ENCODE results near the gene CNTNAP5. TPM values are rescaled to one million over a fixed set of nuclear protein-coding genes. Genes with fewer than 3 reads are reported as not detected.

The CNTNAP5 gene
- total and polyA plus RNA-seq, 2 donors (not counting 1 experiment from before 2014, with no cell fraction given): not detected

DNA sequence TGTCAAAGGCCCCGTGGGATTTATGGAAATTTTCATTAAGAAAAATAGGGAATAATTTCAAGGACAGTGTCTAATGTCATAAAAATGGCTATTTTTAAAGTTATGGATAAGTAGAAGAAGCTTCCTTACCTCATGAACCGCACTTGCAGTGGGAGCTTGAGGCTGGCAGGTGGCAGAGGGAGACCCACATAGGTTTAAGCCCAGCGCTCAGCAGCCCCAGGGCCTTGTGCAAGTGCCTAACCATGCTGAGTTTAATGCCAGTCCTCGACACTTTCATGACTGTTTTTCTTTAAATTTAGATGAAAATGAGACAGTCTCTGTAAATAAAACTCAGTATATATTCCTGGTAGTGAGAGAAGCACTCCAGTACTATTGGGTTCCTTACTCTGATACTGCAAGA is 285.6 kb downstream of the CNTNAP5 start:
- no peak for ATAC-seq (ENCODE audit: low read depth)
- no peak overlapping the region for H3K4me2 ChIP-seq (replicated peaks; ENCODE audit: low read depth, low read length, poor library complexity, severe bottlenecking)
- H3K4me3 ChIP-seq (ENCODE audit: control extremely low read depth in 1 of 5, extremely low read depth in 1 of 5, insufficient read depth in 1 of 5, low read depth in 2 of 5, low read length in 4 of 5): no peak overlapping the region
- H3K9ac ChIP-seq (ENCODE audit: low read length): no peak overlapping the region
- H3K27ac ChIP-seq (ENCODE audit: low read length in 2 of 2): no peak overlapping the region
- no peaks in the 10 kb centered on the region for H3K4me1 ChIP-seq (ENCODE audit: control insufficient read depth in 2 of 2, insufficient read depth in 2 of 2, low read length in 2 of 2)
- intact Hi-C loops (cut with micrococcal nuclease): no loop called here
- H4K20me1 ChIP-seq (ENCODE audit: control insufficient read depth, insufficient read depth, low read length, poor library complexity, severe bottlenecking): no peaks in the 10 kb centered on the region
- no peaks in the 10 kb centered on the region for H3K27me3 Mint-ChIP-seq
- WGBS (ENCODE audit: insufficient coverage): 100% methylated on average over 1 of the region's 4 CpGs
- no peaks in the 10 kb centered on the region for H3K79me2 ChIP-seq (ENCODE audit: control insufficient read depth, insufficient read depth, low read length)
- H2AFZ ChIP-seq (ENCODE audit: insufficient read depth, low read depth, low read length, poor library complexity, severe bottlenecking): no peak overlapping the region
- H3K27me3 ChIP-seq (replicated peaks in 1 of 4; ENCODE audit: control extremely low read depth in 1 of 4, control insufficient read depth in 3 of 4, insufficient read depth in 4 of 4, low read length in 3 of 4): no peaks in the 10 kb centered on the region
- DNase-seq: no peak
- H3K4me3 Mint-ChIP-seq: no peak overlapping the region
- H3K36me3 ChIP-seq (replicated peaks in 1 of 2; ENCODE audit: control extremely low read depth in 1 of 2, control insufficient read depth in 1 of 2, extremely low read depth in 1 of 2, insufficient read depth in 2 of 2, low read length in 1 of 2): no peaks in the 10 kb centered on the region
- ChIA-PET CTCF (no interaction called here), POLR2A (no interaction called here)
- H3K9me3 Mint-ChIP-seq (ENCODE audit: insufficient read depth): peaks cover 2% of the 10 kb centered on the region
- H3K4me1 Mint-ChIP-seq: no peaks in the 10 kb centered on the region
- no peaks in the 10 kb centered on the region for H3K9me3 ChIP-seq (ENCODE audit: control extremely low read depth in 1 of 3, control insufficient read depth in 2 of 3, insufficient read depth in 1 of 3, low read length in 2 of 3)
- no peak overlapping the region for H3K27ac Mint-ChIP-seq
- TF ChIP-seq EZH2 (IDR thresholded peaks at IDR 0.05; ENCODE audit: borderline replicate concordance, insufficient read depth, low read depth, low read length, poor library complexity, severe bottlenecking) (no peak), CTCF (IDR thresholded peaks at IDR 0.05) (no peak)

DNA sequence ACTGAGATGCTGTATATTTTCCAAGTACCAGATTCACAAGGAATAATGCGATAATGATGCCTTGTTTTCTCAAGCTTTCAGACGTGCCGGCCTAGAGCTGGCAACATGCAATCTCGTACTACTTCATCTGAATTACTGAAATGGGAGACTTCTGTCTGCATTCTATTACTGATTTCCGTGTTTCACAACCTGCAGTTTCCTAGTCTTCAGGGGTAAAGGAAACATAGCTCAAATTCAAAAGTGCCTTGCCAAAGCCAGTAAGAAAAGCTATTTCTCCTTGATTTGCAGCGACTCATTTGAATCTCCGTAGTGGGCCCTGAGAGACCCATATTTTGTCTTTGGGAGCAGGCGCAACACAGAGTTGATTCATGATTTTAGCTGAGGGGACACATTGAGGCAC is 289.0 kb downstream of the CNTNAP5 start:
- Histone ChIP-seq H3K4me3 (ENCODE audit: control extremely low read depth in 1 of 5, extremely low read depth in 1 of 5, insufficient read depth in 1 of 5, low read depth in 2 of 5, low read length in 4 of 5) (no peak overlapping the region), H3K27me3 (replicated peaks in 1 of 4; ENCODE audit: control extremely low read depth in 1 of 4, control insufficient read depth in 3 of 4, insufficient read depth in 4 of 4, low read length in 3 of 4) (no peaks in the 10 kb centered on the region), H3K4me2 (replicated peaks; ENCODE audit: low read depth, low read length, poor library complexity, severe bottlenecking) (no peak overlapping the region), H3K4me1 (ENCODE audit: control insufficient read depth in 2 of 2, insufficient read depth in 2 of 2, low read length in 2 of 2) (no peaks in the 10 kb centered on the region), H2AFZ (ENCODE audit: insufficient read depth, low read depth, low read length, poor library complexity, severe bottlenecking) (no peak overlapping the region), H3K79me2 (ENCODE audit: control insufficient read depth, insufficient read depth, low read length) (no peaks in the 10 kb centered on the region), H3K9me3 (ENCODE audit: control extremely low read depth in 1 of 3, control insufficient read depth in 2 of 3, insufficient read depth in 1 of 3, low read length in 2 of 3) (peaks cover 0 to 3% (median 0%) of the 10 kb centered on the region in 3 donors), H3K36me3 (replicated peaks in 1 of 2; ENCODE audit: control extremely low read depth in 1 of 2, control insufficient read depth in 1 of 2, extremely low read depth in 1 of 2, insufficient read depth in 2 of 2, low read length in 1 of 2) (no peaks in the 10 kb centered on the region), H3K9ac (ENCODE audit: low read length) (no peak overlapping the region), H3K27ac (ENCODE audit: low read length in 2 of 2) (no peak overlapping the region), H4K20me1 (ENCODE audit: control insufficient read depth, insufficient read depth, low read length, poor library complexity, severe bottlenecking) (no peaks in the 10 kb centered on the region)
- ChIA-PET POLR2A (no interaction called here), CTCF (no interaction called here)
- H3K4me1 Mint-ChIP-seq: no peaks in the 10 kb centered on the region
- 97% methylated on average over 6 of the region's 8 CpGs for WGBS (ENCODE audit: insufficient coverage)
- ATAC-seq (ENCODE audit: low read depth) (no peak), DNase-seq (no peak)
- no peak overlapping the region for H3K27ac Mint-ChIP-seq
- no peak overlapping the region for H3K4me3 Mint-ChIP-seq
- peaks cover 3% of the 10 kb centered on the region for H3K9me3 Mint-ChIP-seq (ENCODE audit: insufficient read depth)
- TF ChIP-seq CTCF (IDR thresholded peaks at IDR 0.05) (no peak), EZH2 (IDR thresholded peaks at IDR 0.05; ENCODE audit: borderline replicate concordance, insufficient read depth, low read depth, low read length, poor library complexity, severe bottlenecking) (no peak)
- no peaks in the 10 kb centered on the region for H3K27me3 Mint-ChIP-seq
- intact Hi-C loops (cut with micrococcal nuclease): no loop called here
